Pancreas (tissue), 10 donors: Measurements from ENCODE around the gene HDDC3. TPM values are rescaled to one million over a fixed set of nuclear protein-coding genes. Genes with fewer than 3 reads are reported as not detected.

Experiments used
- ATAC-seq, 4 donors: fragments of 200-7000 bp; cut with Tn5 transposase; one replicate each; pipeline versions ENCODE4 v1.8.0 to v1.9.1; 2020; ENCODE audit warnings: mild to moderate bottlenecking in 4 of 4, moderate library complexity in 4 of 4
- DNase-seq, 6 donors: peaks; one replicate each; pipeline ENCODE4 v3.0.0-alpha.2; 2020
- FAIRE-seq: peaks from 2 replicates; lab custom pipeline; 2012; peaks lifted over from hg19 to GRCh38; lab: Jason Lieb, UNC
- H3K27ac ChIP-seq, 4 donors: fragments of 200-600 bp; sonication (generic); 1 replicate in 3 of 4; 2 replicates in 1 of 4; pipeline versions ENCODE4 v1.5.0 to v1.8.0; 2020
- H3K27me3 ChIP-seq, 4 donors: fragments of 200-600 bp; one replicate each; pipeline ENCODE4 v1.8.0; 2021
- H3K36me3 ChIP-seq, 3 donors: fragments of 200-600 bp; sonication (generic) in 1 of 3; one replicate each; pipeline versions ENCODE4 v1.5.0 to v1.8.0; 2020 to 2021
- H3K4me1 ChIP-seq, 3 donors: fragments of 200-600 bp; one replicate each; pipeline ENCODE4 v1.8.0; 2021
- H3K4me3 ChIP-seq, 4 donors: fragments of 200-600 bp; sonication (generic) in 2 of 4; one replicate each; pipeline versions ENCODE4 v1.5.0 to v1.8.0; 2020 to 2021
- H3K9me3 ChIP-seq, 4 donors: fragments of 200-600 bp; one replicate each; pipeline ENCODE4 v1.8.0; 2021
- CTCF ChIP-seq, 4 donors: fragments of 200-600 bp; sonication (generic) in 3 of 4; IDR thresholded peaks; one replicate each; pipeline versions ENCODE4 v1.5.0 to v1.8.0; 2021; ENCODE audit warnings: antibody characterized with exemption in 4 of 4
- WGBS, 2 donors: extraction: QIAGEN DNeasy Blood & Tissue Kit; methylation state at CpG; one replicate each; pipeline ENCODE4 v1.1.7; 2013; 5-methylcytosine and 5-hydroxymethylcytosine counted together
- intact Hi-C, 3 donors: fragments of 100-400 bp; cut with DNase I; formaldehyde crosslinking; loops; one replicate each; pipeline versions ENCODE4 v1.11.1 to v1.14.2; 2022
- polyA plus RNA-seq, 2 donors: library from polyadenylated mRNA; stranded (reverse); fragments of 200-250 nt; gene quantifications; one replicate each; pipeline ENCODE4 v1.2.3, GENCODE V29; 2013
- total RNA-seq, 6 donors: library from RNA; stranded (reverse); fragmentation: NEBNext Ultra II Directional in 4 of 6; extraction: Animal tissue kit (Norgen Biotek cat#: 25700) in 4 of 6; gene quantifications; one replicate each; pipeline versions ENCODE4 v1.2.1 to v1.2.4, GENCODE V29; 2021 to 2023
- donor health status: healthy with polysubstance abuse.
- donor health status: DM: no; HTN: no; CAD: no; lungs with moderate emphysema.
- donor health status: DM: no; HTN: no; CAD: no.
- donor health status: control.
- donor health status: control.
- donor health status: Bipolar disorder and iron deficiency.
- donor health status: DM: yes; HTN: yes; CAD: no.
- donor health status: DM: no; HTN: no; CAD: no.
- donor health status: DM: no; HTN: no; CAD: no.
- donor health status: DM: yes; HTN: yes; CAD: no.

Gene HDDC3
- total and polyA plus RNA-seq, 8 donors = 10.3 to 20.9 (median 15.0) TPM

GRCh38 chr15:90949979-90950675, 17.8 kb upstream of the HDDC3 start:
- Histone ChIP-seq H3K27me3 (no peaks in the 10 kb centered on the region), H3K4me1 (no peaks in the 10 kb centered on the region), H3K27ac (no peak overlapping the region), H3K9me3 (no peaks in the 10 kb centered on the region), H3K36me3 (peaks cover 0 to 56% (median 18%) of the 10 kb centered on the region in 3 donors), H3K4me3 (no peak overlapping the region)
- no peak for ATAC-seq
- 94 to 97% methylated on average over 23 of the region's 23 CpGs for WGBS, 2 donors
- DNase-seq = no peak
- FAIRE-seq = no peak
- no peak for TF ChIP-seq CTCF (IDR thresholded peaks at IDR 0.05)
- intact Hi-C loops = no loop called here

GRCh38 chr15:90948506-90948905, 16.2 kb upstream of the HDDC3 start:
- H3K36me3 ChIP-seq = peaks cover 0 to 70% (median 30%) of the 10 kb centered on the region in 3 donors
- intact Hi-C loops = no loop called here
- H3K4me3 ChIP-seq = no peak overlapping the region
- no peaks in the 10 kb centered on the region for H3K9me3 ChIP-seq
- no peak overlapping the region for H3K27ac ChIP-seq
- no peak for TF ChIP-seq CTCF (IDR thresholded peaks at IDR 0.05)
- DNase-seq = no peak
- 98 to 100% methylated on average over 8 of the region's 8 CpGs for WGBS, 2 donors
- no peaks in the 10 kb centered on the region for H3K4me1 ChIP-seq
- ATAC-seq = no peak
- no peaks in the 10 kb centered on the region for H3K27me3 ChIP-seq
- FAIRE-seq = no peak

GRCh38 chr15:90947577-90948357, 15.4 kb upstream of the HDDC3 start:
- ATAC-seq (no peak), FAIRE-seq (no peak), DNase-seq (peak in 1 of 6 donors; percentile 78)
- intact Hi-C loops = no loop called here
- whole genome bisulfite sequencing, 2 donors = 91 to 94% methylated on average over 18 of the region's 18 CpGs
- no peak for TF ChIP-seq CTCF (IDR thresholded peaks at IDR 0.05)
- no peaks in the 10 kb centered on the region for H3K27me3 ChIP-seq
- H3K9me3 ChIP-seq = no peaks in the 10 kb centered on the region
- H3K36me3 ChIP-seq = peaks cover 0 to 73% (median 36%) of the 10 kb centered on the region in 3 donors
- H3K4me1 ChIP-seq = no peaks in the 10 kb centered on the region
- H3K27ac ChIP-seq = no peak overlapping the region
- H3K4me3 ChIP-seq = no peak overlapping the region

- Histone ChIP-seq H3K4me1 (no peaks in the 10 kb centered on the region), H3K4me3 (no peak overlapping the region), H3K27ac (no peak overlapping the region), H3K27me3 (no peaks in the 10 kb centered on the region), H3K36me3 (peaks cover 0 to 76% (median 43%) of the 10 kb centered on the region in 3 donors), H3K9me3 (no peaks in the 10 kb centered on the region)
- ATAC-seq = no peak
- no peak for TF ChIP-seq CTCF (IDR thresholded peaks at IDR 0.05)
- no peak for DNase-seq
- FAIRE-seq = no peak
- intact Hi-C loops = no loop called here
- 89 to 92% methylated on average over 8 of the region's 8 CpGs for WGBS, 2 donors
Measured at GRCh38 chr15:90946941-90947576, 14.7 kb upstream of the HDDC3 start.
